ENCODE data around the gene FBXO34. TPM values are rescaled to one million over a fixed set of nuclear protein-coding genes. Genes with fewer than 3 reads are reported as not detected.

Gene FBXO34
- total RNA-seq: 10 to 100 TPM; 60.0 to 88.5 (median 81.9) TPM

GRCh38 chr14:55270832-55271571 is at the start of gene FBXO34:
Gene FBXO34, plus strand, starts transcription at chr14:55271421. Its CDS starts 78,970 bp downstream, at chr14:55350391.
- intact Hi-C loops (cut with DNase I): no loop called here
- 3% methylated on average over 22 of the region's 49 CpGs for WGBS, 2 donors
- no peaks in the 10 kb centered on the region for H3K36me3 ChIP-seq

GRCh38 chr14:55221968-55222367 is 49.3 kb upstream of the FBXO34 start:
- Histone ChIP-seq H3K9me3 (no peaks in the 10 kb centered on the region), H3K4me1 (no peaks in the 10 kb centered on the region), H3K4me3 (replicated peaks in 1 of 3) (no peak overlapping the region), H3K36me3 (no peaks in the 10 kb centered on the region), H3K27me3 (no peaks in the 10 kb centered on the region), H3K27ac (no peak overlapping the region)
- no peak for TF ChIP-seq CTCF (IDR thresholded peaks at IDR 0.05)
- intact Hi-C loops (cut with DNase I): no loop called here
- DNase-seq: no peak

More at GRCh38 chr14:55270832-55271571, at the start of gene FBXO34:
- Histone ChIP-seq H3K27ac (peak within 1 kb of the TSS; percentile 94 to 96 (median 96)), H3K9me3 (no peaks in the 10 kb centered on the region), H3K4me1 (peaks cover 44 to 46% of the 10 kb centered on the region in 2 donors), H3K4me3 (replicated peaks in 1 of 3) (peak within 1 kb of the TSS; percentile 87 to 95 (median 93)), H3K27me3 (no peaks in the 10 kb centered on the region)
- peak; percentile 99 for DNase-seq
- peak; percentile 95 to 99 for TF ChIP-seq POLR2A (IDR thresholded peaks at IDR 0.05)
- peak; percentile 95 to 100 (median 99) for TF ChIP-seq CTCF (IDR thresholded peaks at IDR 0.05)

- intact Hi-C loops (cut with DNase I): no loop called here
- H3K27me3 ChIP-seq: no peaks in the 10 kb centered on the region
- TF ChIP-seq CTCF (IDR thresholded peaks at IDR 0.05) (no peak), POLR2A (IDR thresholded peaks at IDR 0.05) (no peak)
- H3K27ac ChIP-seq: no peak overlapping the region
- H3K9me3 ChIP-seq: no peaks in the 10 kb centered on the region
- no peak overlapping the region for H3K4me3 ChIP-seq (replicated peaks in 1 of 3)
- DNase-seq: no peak
- no peaks in the 10 kb centered on the region for H3K36me3 ChIP-seq
- H3K4me1 ChIP-seq: no peaks in the 10 kb centered on the region
These were observed 47.9 kb upstream of the FBXO34 start for GRCh38 chr14:55223364-55223763.

GRCh38 chr14:55228261-55228660 is 43.0 kb upstream of the FBXO34 start:
- Histone ChIP-seq H3K36me3 (no peaks in the 10 kb centered on the region), H3K27ac (no peak overlapping the region), H3K4me3 (replicated peaks in 1 of 3) (no peak overlapping the region), H3K9me3 (no peaks in the 10 kb centered on the region), H3K27me3 (no peaks in the 10 kb centered on the region), H3K4me1 (peaks cover 0 to 2% of the 10 kb centered on the region in 2 donors)
- intact Hi-C loops (cut with DNase I): no loop called here
- no peak for DNase-seq
- WGBS, 2 donors: 87 to 88% methylated on average over 2 of the region's 2 CpGs
- TF ChIP-seq POLR2A (IDR thresholded peaks at IDR 0.05) (no peak), CTCF (IDR thresholded peaks at IDR 0.05) (no peak)

GRCh38 chr14:55233591-55233990 is 37.6 kb upstream of the FBXO34 start:
- WGBS, 2 donors: 58 to 75% methylated on average over 3 of the region's 3 CpGs
- Histone ChIP-seq H3K27me3 (no peaks in the 10 kb centered on the region), H3K27ac (no peak overlapping the region), H3K9me3 (no peaks in the 10 kb centered on the region), H3K4me3 (replicated peaks in 1 of 3) (no peak overlapping the region), H3K4me1 (peaks cover 0 to 3% of the 10 kb centered on the region in 2 donors), H3K36me3 (no peaks in the 10 kb centered on the region)
- DNase-seq: no peak
- intact Hi-C loops (cut with DNase I): no loop called here
- TF ChIP-seq POLR2A (IDR thresholded peaks at IDR 0.05) (no peak), CTCF (IDR thresholded peaks at IDR 0.05) (no peak)

All from thyroid gland (tissue), 4 donors.